Dedifferentiated amniotic fluid mesenchymal stem cell (primary cell): ENCODE measurements around the gene CLIP2.
"Not testable (repeated sequence)": the region's sequence is repeated elsewhere in the genome, so short reads cannot be mapped to it uniquely, and the experiment has no call there.

Experiments used
- DNase-seq: peaks from one replicate; pipeline ENCODE4 v3.0.0-alpha.2; 2016; ENCODE audit errors: extremely low spot score

CLIP2 gene

GRCh38 chr7:74430961-74431466 is 141.8 kb downstream of the CLIP2 start:
- DNase-seq: no peak

- DNase-seq: not testable (repeated sequence)
Observed at GRCh38 chr7:74437291-74437571, 148.0 kb downstream of the CLIP2 start.

GRCh38 chr7:74438327-74438726 is 149.1 kb downstream of the CLIP2 start:
- DNase-seq: no peak

GRCh38 chr7:74439541-74439940 is 150.3 kb downstream of the CLIP2 start:
- DNase-seq: no peak

- not testable (repeated sequence) for DNase-seq
Observed at GRCh38 chr7:74440143-74440542, 150.9 kb downstream of the CLIP2 start.

GRCh38 chr7:74441801-74442200 is 152.6 kb downstream of the CLIP2 start:
- no peak for DNase-seq

- DNase-seq: no peak
Observed at GRCh38 chr7:74443543-74444247, 154.5 kb downstream of the CLIP2 start.

- DNase-seq: no peak
Observed at GRCh38 chr7:74449144-74449543, 159.9 kb downstream of the CLIP2 start.

- no peak for DNase-seq
Observed at GRCh38 chr7:74449809-74450397, 160.7 kb downstream of the CLIP2 start.

GRCh38 chr7:74452748-74453321 is 163.6 kb downstream of the CLIP2 start:
- no peak for DNase-seq

GRCh38 chr7:74453322-74454011 is 164.3 kb downstream of the CLIP2 start, which contains the start of gene GTF2IRD1:
Gene GTF2IRD1 (plus strand): TSS chr7:74453906. CDS start chr7:74508081, 54,175 bp downstream.
- DNase-seq: peak; percentile 63

GRCh38 chr7:74454021-74454924 is 165.1 kb downstream of the CLIP2 start:
- no peak for DNase-seq

- no peak for DNase-seq
Observed at GRCh38 chr7:74454925-74455288, 165.7 kb downstream of the CLIP2 start.

GRCh38 chr7:74455291-74455804 is 166.1 kb downstream of the CLIP2 start:
- no peak for DNase-seq
